Superior temporal gyrus (tissue), 1 donor: ENCODE results near the gene HDAC9.

Experiments used
- DNase-seq: peaks from one replicate; pipeline ENCODE4 v3.0.0-alpha.2; 2016; ENCODE audit errors: extremely low spot score

The HDAC9 gene

GRCh38 chr7:18894155-18894554 lies 398.6 kb downstream of the HDAC9 start:
- DNase-seq = no peak

- no peak for DNase-seq
Measured at GRCh38 chr7:18895456-18895855, 399.9 kb downstream of the HDAC9 start.

GRCh38 chr7:18896343-18896975 lies 400.9 kb downstream of the HDAC9 start:
- DNase-seq = no peak

GRCh38 chr7:18900236-18900635 lies 404.7 kb downstream of the HDAC9 start:
- DNase-seq = no peak

- no peak for DNase-seq
Measured at GRCh38 chr7:18900803-18901202, 405.3 kb downstream of the HDAC9 start.

- no peak for DNase-seq
Measured at GRCh38 chr7:18901351-18901750, 405.8 kb downstream of the HDAC9 start.

- no peak for DNase-seq
Measured at GRCh38 chr7:18901982-18902421, 406.5 kb downstream of the HDAC9 start.

- DNase-seq = no peak
Measured at GRCh38 chr7:18902892-18903291, 407.3 kb downstream of the HDAC9 start.

- no peak for DNase-seq
Measured at GRCh38 chr7:18903695-18904094, 408.1 kb downstream of the HDAC9 start.

GRCh38 chr7:18905316-18905943 lies 409.9 kb downstream of the HDAC9 start:
- no peak for DNase-seq

GRCh38 chr7:18906901-18907300 lies 411.4 kb downstream of the HDAC9 start:
- DNase-seq = no peak

GRCh38 chr7:18913106-18913505 lies 417.6 kb downstream of the HDAC9 start:
- DNase-seq = no peak

- DNase-seq = no peak
Measured at GRCh38 chr7:18916826-18917225, 421.3 kb downstream of the HDAC9 start.

- no peak for DNase-seq
Measured at GRCh38 chr7:18927134-18927533, 431.6 kb downstream of the HDAC9 start.

- no peak for DNase-seq
Measured at GRCh38 chr7:18936265-18936664, 440.7 kb downstream of the HDAC9 start.

GRCh38 chr7:18939771-18940592 lies 444.4 kb downstream of the HDAC9 start:
- no peak for DNase-seq

GRCh38 chr7:18940593-18941134 lies 445.1 kb downstream of the HDAC9 start:
- no peak for DNase-seq

GRCh38 chr7:18941207-18941606 lies 445.7 kb downstream of the HDAC9 start:
- DNase-seq = no peak

GRCh38 chr7:18948521-18948920 lies 453.0 kb downstream of the HDAC9 start:
- no peak for DNase-seq

GRCh38 chr7:18952846-18953245 lies 457.3 kb downstream of the HDAC9 start:
- no peak for DNase-seq

- no peak for DNase-seq
Measured at GRCh38 chr7:18958627-18959026, 463.1 kb downstream of the HDAC9 start.

- no peak for DNase-seq
Measured at GRCh38 chr7:18960725-18961124, 465.2 kb downstream of the HDAC9 start.

GRCh38 chr7:18962031-18962430 lies 466.5 kb downstream of the HDAC9 start:
- DNase-seq = no peak
